A549 (cell line): Measurements from ENCODE around the gene CKLF.

Experiments used
- CHD2 ChIP-seq: fragments of 150-350 bp; IDR thresholded peaks from 2 replicates; pipeline ENCODE4 v1.6.1; 2014; ENCODE audit warnings: low read length; ENCODE audit not compliant: partially characterized antibody
- CTCF ChIP-seq: fragments of >200 bp; sonication (Bioruptor Twin); formaldehyde crosslinking; IDR thresholded peaks from 3 replicates; pipeline ENCODE4 v1.5.1; 2016
- MAX ChIP-seq: IDR thresholded peaks from 2 replicates; pipeline ENCODE4 v1.6.1; 2012
- MAZ ChIP-seq: fragments of 150-350 bp; IDR thresholded peaks from 2 replicates; pipeline ENCODE4 v1.6.1; 2014; ENCODE audit warnings: antibody characterized with exemption, low read depth, low read length, borderline replicate concordance
- NFE2L2 ChIP-seq: fragments of 150-350 bp; conservative IDR thresholded peaks from 2 replicates; pipeline ENCODE4 v1.6.1; 2014; ENCODE audit warnings: low read length
- POLR2A ChIP-seq: IDR thresholded peaks from 2 replicates; pipeline ENCODE4 v1.6.1; 2012; ENCODE audit warnings: mild to moderate bottlenecking, low read length
- RCOR1 ChIP-seq: fragments of 150-350 bp; IDR thresholded peaks from 2 replicates; pipeline ENCODE4 v1.6.1; 2014; ENCODE audit warnings: antibody characterized with exemption, low read length, low read depth
- ZFP36 ChIP-seq: fragments of 450-650 bp; IDR thresholded peaks from 2 replicates; pipeline ENCODE4 v1.6.1; 2014; ENCODE audit warnings: borderline replicate concordance; ENCODE audit not compliant: partially characterized antibody

- TF ChIP-seq CTCF: no peak
- TF ChIP-seq NFE2L2: no peak
- no peak for TF ChIP-seq MAZ
- no peak for TF ChIP-seq POLR2A
- TF ChIP-seq RCOR1: no peak
- TF ChIP-seq MAX: no peak
- no peak for TF ChIP-seq CHD2
- no peak for TF ChIP-seq ZFP36
Measured at GRCh38 chr16:66574531-66574930, 22.2 kb downstream of the CKLF start.
